T-helper 1 cell treated with Interleukin-12 subunit alpha and Interleukin-12 subunit beta and Interleukin-4 antibody, amounts not matched to agents 30 μg/mL and 1 μg/mL, for 36 hours (primary cell): ENCODE measurements around the gene MESP2.

Experiments
- H3K27ac Mint-ChIP-seq: one replicate; pipeline ENCODE4 v1.8.0; 2021; ENCODE audit warnings: mild to moderate bottlenecking, mixed read lengths
- H3K27me3 Mint-ChIP-seq: one replicate; pipeline ENCODE4 v1.8.0; 2021; ENCODE audit warnings: low read depth, mixed read lengths
- H3K36me3 Mint-ChIP-seq: one replicate; pipeline ENCODE4 v1.8.0; 2021; ENCODE audit warnings: low read depth, mixed read lengths
- H3K4me1 Mint-ChIP-seq: one replicate; pipeline ENCODE4 v1.8.0; 2021; ENCODE audit warnings: low read depth, mixed read lengths
- H3K4me3 Mint-ChIP-seq: one replicate; pipeline ENCODE4 v1.8.0; 2021; ENCODE audit warnings: mild to moderate bottlenecking, moderate library complexity, mixed read lengths
- H3K9me3 Mint-ChIP-seq: one replicate; pipeline ENCODE4 v1.8.0; 2021; ENCODE audit warnings: mixed read lengths

MESP2 gene

GRCh38 chr15:89749951-89750559, 26.1 kb upstream of the MESP2 start:
- Mint-ChIP-seq H3K27ac (no peak overlapping the region), H3K4me1 (no peaks in the 10 kb centered on the region), H3K9me3 (no peaks in the 10 kb centered on the region), H3K36me3 (no peaks in the 10 kb centered on the region), H3K4me3 (peak overlapping the region; percentile 77), H3K27me3 (peaks cover 36% of the 10 kb centered on the region)

- Mint-ChIP-seq H3K27ac (no peak within 1 kb of the TSS), H3K4me1 (no peaks in the 10 kb centered on the region), H3K9me3 (no peaks in the 10 kb centered on the region), H3K4me3 (peak within 1 kb of the TSS; percentile 77), H3K27me3 (peaks cover 44% of the 10 kb centered on the region), H3K36me3 (no peaks in the 10 kb centered on the region)
These were observed 25.3 kb upstream of the MESP2 start, which contains the start of gene MESP1 for GRCh38 chr15:89750560-89751542. MESP1 (minus strand) TSS chr15:89751249; CDS start chr15:89751231, 18 bp downstream.

GRCh38 chr15:89751748-89752147, 24.4 kb upstream of the MESP2 start:
- Mint-ChIP-seq H3K4me1 (no peaks in the 10 kb centered on the region), H3K4me3 (no peak overlapping the region), H3K27ac (no peak overlapping the region), H3K27me3 (peaks cover 47% of the 10 kb centered on the region), H3K9me3 (no peaks in the 10 kb centered on the region), H3K36me3 (no peaks in the 10 kb centered on the region)

- Mint-ChIP-seq H3K36me3 (no peaks in the 10 kb centered on the region), H3K4me3 (no peak overlapping the region), H3K27ac (no peak overlapping the region), H3K9me3 (no peaks in the 10 kb centered on the region), H3K27me3 (peaks cover 41% of the 10 kb centered on the region), H3K4me1 (no peaks in the 10 kb centered on the region)
These were observed 22.3 kb upstream of the MESP2 start for GRCh38 chr15:89753855-89754254.

GRCh38 chr15:89754361-89755154, 21.6 kb upstream of the MESP2 start:
- Mint-ChIP-seq H3K4me1 (no peaks in the 10 kb centered on the region), H3K36me3 (no peaks in the 10 kb centered on the region), H3K4me3 (no peak overlapping the region), H3K27me3 (peaks cover 34% of the 10 kb centered on the region), H3K9me3 (no peaks in the 10 kb centered on the region), H3K27ac (no peak overlapping the region)

GRCh38 chr15:89755701-89756100, 20.4 kb upstream of the MESP2 start:
- Mint-ChIP-seq H3K4me3 (no peak overlapping the region), H3K27ac (no peak overlapping the region), H3K36me3 (no peaks in the 10 kb centered on the region), H3K9me3 (no peaks in the 10 kb centered on the region), H3K27me3 (peaks cover 30% of the 10 kb centered on the region), H3K4me1 (no peaks in the 10 kb centered on the region)

GRCh38 chr15:89756897-89757296, 19.2 kb upstream of the MESP2 start:
- no peak overlapping the region for H3K27ac Mint-ChIP-seq
- H3K4me1 Mint-ChIP-seq, result no peaks in the 10 kb centered on the region
- H3K9me3 Mint-ChIP-seq, result no peaks in the 10 kb centered on the region
- no peak overlapping the region for H3K4me3 Mint-ChIP-seq
- H3K36me3 Mint-ChIP-seq, result no peaks in the 10 kb centered on the region
- H3K27me3 Mint-ChIP-seq, result peaks cover 29% of the 10 kb centered on the region

GRCh38 chr15:89758283-89758682, 17.8 kb upstream of the MESP2 start:
- Mint-ChIP-seq H3K27me3 (peaks cover 20% of the 10 kb centered on the region), H3K4me3 (no peak overlapping the region), H3K9me3 (no peaks in the 10 kb centered on the region), H3K36me3 (no peaks in the 10 kb centered on the region), H3K27ac (no peak overlapping the region), H3K4me1 (no peaks in the 10 kb centered on the region)

- no peaks in the 10 kb centered on the region for H3K9me3 Mint-ChIP-seq
- no peak overlapping the region for H3K4me3 Mint-ChIP-seq
- H3K36me3 Mint-ChIP-seq, result no peaks in the 10 kb centered on the region
- no peak overlapping the region for H3K27ac Mint-ChIP-seq
- no peaks in the 10 kb centered on the region for H3K4me1 Mint-ChIP-seq
- H3K27me3 Mint-ChIP-seq, result peaks cover 18% of the 10 kb centered on the region
These were observed 17.2 kb upstream of the MESP2 start for GRCh38 chr15:89758981-89759380.

GRCh38 chr15:89759835-89760234, 16.3 kb upstream of the MESP2 start:
- Mint-ChIP-seq H3K4me1 (no peaks in the 10 kb centered on the region), H3K27me3 (peaks cover 14% of the 10 kb centered on the region), H3K4me3 (no peak overlapping the region), H3K27ac (no peak overlapping the region), H3K9me3 (no peaks in the 10 kb centered on the region), H3K36me3 (no peaks in the 10 kb centered on the region)

- Mint-ChIP-seq H3K27me3 (peaks cover 7% of the 10 kb centered on the region), H3K9me3 (no peaks in the 10 kb centered on the region), H3K4me1 (no peaks in the 10 kb centered on the region), H3K36me3 (no peaks in the 10 kb centered on the region), H3K27ac (no peak overlapping the region), H3K4me3 (no peak overlapping the region)
These were observed 15.7 kb upstream of the MESP2 start for GRCh38 chr15:89760303-89761008.

GRCh38 chr15:89761009-89761831, 14.9 kb upstream of the MESP2 start:
- Mint-ChIP-seq H3K4me3 (no peak overlapping the region), H3K36me3 (no peaks in the 10 kb centered on the region), H3K4me1 (no peaks in the 10 kb centered on the region), H3K27me3 (no peaks in the 10 kb centered on the region), H3K27ac (no peak overlapping the region), H3K9me3 (no peaks in the 10 kb centered on the region)

GRCh38 chr15:89761929-89762328, 14.2 kb upstream of the MESP2 start:
- Mint-ChIP-seq H3K4me1 (no peaks in the 10 kb centered on the region), H3K36me3 (no peaks in the 10 kb centered on the region), H3K27ac (no peak overlapping the region), H3K9me3 (no peaks in the 10 kb centered on the region), H3K27me3 (no peaks in the 10 kb centered on the region), H3K4me3 (no peak overlapping the region)
